Panc1 (cell line): Measurements from ENCODE around the gene WASL.

Experiments
- CTCF ChIP-seq: fragments of 450-650 bp; IDR thresholded peaks from 2 replicates; pipeline ENCODE4 v1.5.1; 2017; ENCODE audit warnings: mild to moderate bottlenecking
- POLR2AphosphoS5 ChIP-seq: IDR thresholded peaks from 2 replicates; pipeline ENCODE4 v1.6.1; 2012; ENCODE audit warnings: mild to moderate bottlenecking, low read depth, low read length, moderate library complexity
- REST ChIP-seq, 2 experiments: IDR thresholded peaks; 2 replicates each; pipeline ENCODE4 v1.6.1; 2011 to 2012; ENCODE audit warnings: low read depth in 2 of 2, control low read depth in 1 of 2, low read length in 1 of 2, mild to moderate bottlenecking in 1 of 2, moderate library complexity in 1 of 2; ENCODE audit not compliant: insufficient read depth in 1 of 2
- SIN3A ChIP-seq: IDR thresholded peaks from 2 replicates; pipeline ENCODE4 v1.6.1; 2012; ENCODE audit warnings: low read depth, mild to moderate bottlenecking, low read length, moderate library complexity, borderline replicate concordance; ENCODE audit not compliant: insufficient read depth

- TF ChIP-seq CTCF (no peak), POLR2AphosphoS5 (no peak), REST (IDR thresholded peaks at IDR 0.05; ENCODE audit: insufficient read depth in 1 of 2, low read depth in 2 of 2, low read length in 1 of 2) (no peak), SIN3A (no peak)
These were observed 1.1 kb downstream of the WASL start for GRCh38 chr7:123747620-123748141.
